OCI-LY7 (cell line): ENCODE measurements around the gene RLF. TPM values are rescaled to one million over a fixed set of nuclear protein-coding genes. Genes with fewer than 3 reads are reported as not detected.

ENCODE experiments used
- BruUV-seq: library from RNA; stranded (reverse); fragments of 400-500 nt; replicated peaks from 2 replicates; lab custom pipeline; 2021; lab: Mats Ljungman, UMichigan
- CTCF ChIA-PET: fragments of 300-600 bp; sonication (Branson Sonifier 250); formaldehyde crosslinking; loops from one replicate; lab custom pipeline; 2022; ENCODE audit warnings: antibody characterized with exemption; ENCODE audit not compliant: unreplicated experiment; lab: Charles Lee
- POLR2A ChIA-PET: fragments of 300-600 bp; sonication (Branson Sonifier 250); formaldehyde crosslinking; loops from one replicate; lab custom pipeline; 2022; ENCODE audit warnings: antibody characterized with exemption; lab: Charles Lee
- DNase-seq: peaks from one replicate; pipeline ENCODE4 v3.0.0-alpha.2; 2015; ENCODE audit warnings: low spot score
- H2AFZ ChIP-seq: fragments of 200-600 bp; sonication (generic), shearing (Covaris generic); 2 replicates; pipeline ENCODE4 v1.6.1; 2014; ENCODE audit warnings: mild to moderate bottlenecking, antibody characterized with exemption, low read length, moderate library complexity
- H3K27ac ChIP-seq: fragments of 200-600 bp; sonication (generic); 2 replicates; pipeline ENCODE4 v1.5.1; 2014; ENCODE audit warnings: mixed run types, low read depth, mild to moderate bottlenecking, moderate library complexity, low read length, inconsistent platforms; ENCODE audit not compliant: poor library complexity, severe bottlenecking
- H3K36me3 ChIP-seq: fragments of 200-600 bp; sonication (generic); 2 replicates; pipeline ENCODE4 v1.6.1; 2014; ENCODE audit warnings: mild to moderate bottlenecking, antibody characterized with exemption, low read length, moderate library complexity, mixed read lengths; ENCODE audit not compliant: insufficient read depth
- H3K4me1 ChIP-seq: fragments of 200-600 bp; sonication (generic); 2 replicates; pipeline ENCODE4 v1.5.1; 2014; ENCODE audit warnings: mild to moderate bottlenecking, low read length; ENCODE audit not compliant: insufficient read depth, poor library complexity, severe bottlenecking
- H3K4me2 ChIP-seq: fragments of 200-600 bp; sonication (generic); 2 replicates; pipeline ENCODE4 v1.6.1; 2014; ENCODE audit warnings: mild to moderate bottlenecking, low read length
- H3K4me3 ChIP-seq: fragments of 200-600 bp; sonication (generic); 2 replicates; pipeline ENCODE4 v1.5.1; 2014; ENCODE audit warnings: mild to moderate bottlenecking, low read depth, low read length; ENCODE audit not compliant: poor library complexity, severe bottlenecking
- H3K79me2 ChIP-seq: fragments of 200-600 bp; sonication (generic); 2 replicates; pipeline ENCODE4 v1.6.1; 2016; ENCODE audit warnings: low read depth, mild to moderate bottlenecking, low read length, moderate library complexity, mixed read lengths; ENCODE audit not compliant: insufficient read depth
- H3K9me2 ChIP-seq: fragments of 200-600 bp; sonication (generic); 2 replicates; pipeline ENCODE4 v1.6.1; 2016; ENCODE audit warnings: mild to moderate bottlenecking, low read length, mixed read lengths; ENCODE audit not compliant: insufficient read depth
- H3K9me3 ChIP-seq: fragments of 200-600 bp; sonication (generic); 2 replicates; pipeline ENCODE4 v1.6.1; 2014; ENCODE audit warnings: mild to moderate bottlenecking, mixed run types, low read length, mixed read lengths
- H4K20me1 ChIP-seq: fragments of 200-600 bp; sonication (generic); 2 replicates; pipeline ENCODE4 v1.6.1; 2014; ENCODE audit warnings: mild to moderate bottlenecking, antibody characterized with exemption, low read length, moderate library complexity, mixed read lengths; ENCODE audit not compliant: insufficient read depth
- EZH2phosphoT487 ChIP-seq: fragments of 200-600 bp; sonication (generic); IDR thresholded peaks from 2 replicates; pipeline ENCODE4 v1.6.1; 2018; ENCODE audit warnings: low read depth, borderline replicate concordance, mild to moderate bottlenecking, mixed run types, antibody characterized with exemption, low read length, moderate library complexity, mixed read lengths
- intact Hi-C: fragments of 100-400 bp; cut with micrococcal nuclease; formaldehyde crosslinking; loops from one replicate; pipeline ENCODE4 v1.10.0; 2022; ENCODE audit not compliant: unreplicated experiment
- total RNA-seq, 2 experiments: library from RNA; depleted of rRNA in 1 of 2; stranded (reverse); fragments of >200 nt in 1 of 2; shearing (Covaris generic) in 1 of 2; gene quantifications; 2 replicates each; pipeline ENCODE4 v1.2.3, GENCODE V29; 2014 to 2022
- TF ChIP-seq, protein P1 (sequence below): fragments of 200-600 bp; sonication (generic); conservative IDR thresholded peaks from 2 replicates; pipeline ENCODE4 v1.5.1; 2014; ENCODE audit warnings: mild to moderate bottlenecking, antibody characterized with exemption, low read length, moderate library complexity, mixed read lengths

Gene RLF
- total RNA-seq, 2 experiments from 2014 or later: 16.9 to 22.5 TPM

DNA sequence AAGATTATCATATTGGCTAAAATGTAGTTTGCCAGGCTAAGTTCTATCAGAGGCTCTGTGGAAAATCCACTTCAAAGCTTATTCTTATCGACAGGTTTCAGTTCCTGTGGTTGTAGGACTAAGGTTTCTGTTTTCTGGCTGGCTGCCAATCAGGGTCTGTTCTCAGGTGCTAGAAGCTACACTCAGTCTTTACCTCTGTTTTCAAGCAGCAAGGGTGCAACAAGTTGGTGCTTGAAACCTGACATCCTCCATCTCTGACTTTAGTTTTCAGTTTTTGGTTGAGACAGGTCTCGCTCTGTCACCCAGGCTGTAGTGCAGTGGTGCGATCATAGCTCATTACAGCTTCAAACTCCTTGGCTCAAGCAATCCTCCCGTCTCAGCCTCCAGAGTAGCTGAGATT is 71.3 kb downstream of the RLF start:
- Histone ChIP-seq H3K27ac (peak overlapping the region; percentile 83), H3K36me3 (peaks cover 72% of the 10 kb centered on the region), H3K4me1 (peaks cover 28% of the 10 kb centered on the region)

DNA sequence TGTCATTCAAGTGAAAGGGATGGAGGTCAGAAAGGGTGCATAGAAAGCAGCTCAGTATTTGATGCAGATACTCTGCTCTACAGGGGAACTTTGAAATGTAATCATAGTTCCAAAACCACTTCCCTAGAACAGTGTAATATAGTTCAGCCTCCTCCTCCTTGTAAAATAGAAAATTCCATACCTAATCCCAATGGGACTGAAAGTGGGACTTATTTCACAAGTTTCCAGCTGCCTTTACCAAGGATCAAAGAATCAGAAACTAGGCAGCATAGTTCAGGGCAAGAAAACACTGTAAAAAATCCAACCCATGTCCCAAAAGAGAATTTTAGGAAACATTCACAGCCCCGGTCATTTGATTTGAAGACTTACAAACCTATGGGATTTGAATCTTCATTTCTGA is 78.4 kb downstream of the RLF start:
- no TSS peak for BruUV-seq
- no peak for TF ChIP-seq EZH2phosphoT487
- TF ChIP-seq, protein P1, sequence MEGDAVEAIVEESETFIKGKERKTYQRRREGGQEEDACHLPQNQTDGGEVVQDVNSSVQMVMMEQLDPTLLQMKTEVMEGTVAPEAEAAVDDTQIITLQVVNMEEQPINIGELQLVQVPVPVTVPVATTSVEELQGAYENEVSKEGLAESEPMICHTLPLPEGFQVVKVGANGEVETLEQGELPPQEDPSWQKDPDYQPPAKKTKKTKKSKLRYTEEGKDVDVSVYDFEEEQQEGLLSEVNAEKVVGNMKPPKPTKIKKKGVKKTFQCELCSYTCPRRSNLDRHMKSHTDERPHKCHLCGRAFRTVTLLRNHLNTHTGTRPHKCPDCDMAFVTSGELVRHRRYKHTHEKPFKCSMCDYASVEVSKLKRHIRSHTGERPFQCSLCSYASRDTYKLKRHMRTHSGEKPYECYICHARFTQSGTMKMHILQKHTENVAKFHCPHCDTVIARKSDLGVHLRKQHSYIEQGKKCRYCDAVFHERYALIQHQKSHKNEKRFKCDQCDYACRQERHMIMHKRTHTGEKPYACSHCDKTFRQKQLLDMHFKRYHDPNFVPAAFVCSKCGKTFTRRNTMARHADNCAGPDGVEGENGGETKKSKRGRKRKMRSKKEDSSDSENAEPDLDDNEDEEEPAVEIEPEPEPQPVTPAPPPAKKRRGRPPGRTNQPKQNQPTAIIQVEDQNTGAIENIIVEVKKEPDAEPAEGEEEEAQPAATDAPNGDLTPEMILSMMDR: no peak
- no peaks in the 10 kb centered on the region for H4K20me1 ChIP-seq
- no peak for DNase-seq
- no peaks in the 10 kb centered on the region for H3K79me2 ChIP-seq
- H3K9me2 ChIP-seq: no peaks in the 10 kb centered on the region
- no peak overlapping the region for H3K4me3 ChIP-seq
- ChIA-PET CTCF (no interaction called here), POLR2A (interaction anchor here (0.7 to 1.1 kb wide), 3 partner anchors 16 to 35 kb away, joined by 3 to 5 read pairs (median 3); no protein-coding TSS in a partner anchor)
- H3K27ac ChIP-seq: no peak overlapping the region
- H3K36me3 ChIP-seq: peaks cover 52% of the 10 kb centered on the region
- intact Hi-C loops: no loop called here
- no peaks in the 10 kb centered on the region for H3K9me3 ChIP-seq
- H3K4me2 ChIP-seq: no peak overlapping the region
- no peak overlapping the region for H2AFZ ChIP-seq
- H3K4me1 ChIP-seq: no peaks in the 10 kb centered on the region

More for the DNA sequence above, 71.3 kb downstream of the RLF start:
- H3K4me2 ChIP-seq: peak overlapping the region; percentile 47
- peak; percentile 97 for DNase-seq
- no peaks in the 10 kb centered on the region for H3K9me3 ChIP-seq
- H3K79me2 ChIP-seq: peaks cover 5% of the 10 kb centered on the region; the same call in 1 of the 2 replicates
- intact Hi-C loops: no loop called here
- no peaks in the 10 kb centered on the region for H4K20me1 ChIP-seq
- POLR2A ChIA-PET: interaction anchor here (0.6 to 2.2 kb wide), 16 partner anchors 8 to 139 kb away, joined by 3 to 11 read pairs (median 4); partner anchors contain the start of gene ZMPSTE24
- H3K4me3 ChIP-seq: peak overlapping the region; percentile 17
- H2AFZ ChIP-seq: no peak overlapping the region
- BruUV-seq: no TSS peak
- no peaks in the 10 kb centered on the region for H3K9me2 ChIP-seq
- TF ChIP-seq EZH2phosphoT487: no peak
- TF ChIP-seq, protein P1: no peak
- CTCF ChIA-PET: interaction anchor here (1.1 kb wide), 1 partner anchor 78 kb away, joined by 3 read pairs; no protein-coding TSS in a partner anchor

DNA sequence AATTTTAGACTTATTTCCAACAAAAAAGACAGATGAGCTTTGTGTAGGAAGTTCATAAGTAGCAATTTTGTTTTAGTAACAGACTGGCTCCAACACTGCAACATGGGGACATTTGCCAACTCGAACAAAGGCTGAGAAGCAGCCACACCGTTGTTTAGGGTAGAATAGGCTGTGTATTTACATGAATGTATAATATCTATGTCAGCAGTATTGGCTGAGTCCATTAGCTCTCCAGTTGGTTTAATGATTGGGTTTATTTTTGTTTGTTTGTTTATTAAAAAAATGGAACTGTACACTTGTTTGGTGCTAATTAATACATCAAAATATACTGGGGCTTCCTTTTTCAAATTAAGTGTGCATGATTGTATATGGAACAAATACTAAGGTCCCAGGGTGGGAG is 79.2 kb downstream of the RLF start:
- Histone ChIP-seq H4K20me1 (no peaks in the 10 kb centered on the region), H3K9me3 (no peaks in the 10 kb centered on the region), H3K36me3 (peaks cover 46% of the 10 kb centered on the region), H3K4me1 (no peaks in the 10 kb centered on the region), H3K4me3 (no peak overlapping the region), H2AFZ (no peak overlapping the region), H3K9me2 (no peaks in the 10 kb centered on the region), H3K4me2 (no peak overlapping the region), H3K27ac (no peak overlapping the region), H3K79me2 (no peaks in the 10 kb centered on the region)
- ChIA-PET POLR2A (interaction anchor here (0.6 to 2.5 kb wide), 5 partner anchors 8 to 36 kb away, joined by 3 to 7 read pairs (median 4); no protein-coding TSS in a partner anchor), CTCF (no interaction called here)
- no peak for DNase-seq
- TF ChIP-seq, protein P1: no peak
- TF ChIP-seq EZH2phosphoT487: no peak
- no TSS peak for BruUV-seq
- intact Hi-C loops: no loop called here
